ENCODE results near the gene C4A.

The C4A gene

DNA sequence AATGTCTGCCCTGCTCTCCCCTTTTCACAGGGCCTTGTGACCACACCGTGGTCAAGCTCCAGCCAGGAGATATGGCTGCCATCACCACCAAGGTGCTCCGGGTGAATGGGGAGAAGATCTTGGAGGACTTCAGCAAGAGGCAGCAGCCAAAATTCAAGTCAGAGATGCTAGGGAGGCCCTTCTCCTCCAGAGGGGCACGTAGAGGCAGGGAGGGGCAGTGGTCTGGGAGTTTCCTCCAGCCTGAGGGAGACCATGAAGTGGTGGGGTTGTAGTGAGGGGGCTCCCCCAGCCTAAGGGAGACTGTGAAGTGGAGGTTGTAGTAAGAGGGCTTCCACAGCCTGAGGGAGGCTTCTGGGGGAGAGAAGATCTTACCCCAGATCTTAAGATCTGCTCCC is 13.9 kb upstream of the C4A start:
- H3K4me3 ChIP-seq (replicated peaks in 1 of 2; ENCODE audit: low read depth in 2 of 2, low read length in 2 of 2) = no peak overlapping the region
- DNase-seq (ENCODE audit: low read depth in 2 of 2) = no peak
- TF ChIP-seq, protein P1, sequence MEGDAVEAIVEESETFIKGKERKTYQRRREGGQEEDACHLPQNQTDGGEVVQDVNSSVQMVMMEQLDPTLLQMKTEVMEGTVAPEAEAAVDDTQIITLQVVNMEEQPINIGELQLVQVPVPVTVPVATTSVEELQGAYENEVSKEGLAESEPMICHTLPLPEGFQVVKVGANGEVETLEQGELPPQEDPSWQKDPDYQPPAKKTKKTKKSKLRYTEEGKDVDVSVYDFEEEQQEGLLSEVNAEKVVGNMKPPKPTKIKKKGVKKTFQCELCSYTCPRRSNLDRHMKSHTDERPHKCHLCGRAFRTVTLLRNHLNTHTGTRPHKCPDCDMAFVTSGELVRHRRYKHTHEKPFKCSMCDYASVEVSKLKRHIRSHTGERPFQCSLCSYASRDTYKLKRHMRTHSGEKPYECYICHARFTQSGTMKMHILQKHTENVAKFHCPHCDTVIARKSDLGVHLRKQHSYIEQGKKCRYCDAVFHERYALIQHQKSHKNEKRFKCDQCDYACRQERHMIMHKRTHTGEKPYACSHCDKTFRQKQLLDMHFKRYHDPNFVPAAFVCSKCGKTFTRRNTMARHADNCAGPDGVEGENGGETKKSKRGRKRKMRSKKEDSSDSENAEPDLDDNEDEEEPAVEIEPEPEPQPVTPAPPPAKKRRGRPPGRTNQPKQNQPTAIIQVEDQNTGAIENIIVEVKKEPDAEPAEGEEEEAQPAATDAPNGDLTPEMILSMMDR (IDR thresholded peaks at IDR 0.05; ENCODE audit: low read depth, low read length) = no peak

DNA sequence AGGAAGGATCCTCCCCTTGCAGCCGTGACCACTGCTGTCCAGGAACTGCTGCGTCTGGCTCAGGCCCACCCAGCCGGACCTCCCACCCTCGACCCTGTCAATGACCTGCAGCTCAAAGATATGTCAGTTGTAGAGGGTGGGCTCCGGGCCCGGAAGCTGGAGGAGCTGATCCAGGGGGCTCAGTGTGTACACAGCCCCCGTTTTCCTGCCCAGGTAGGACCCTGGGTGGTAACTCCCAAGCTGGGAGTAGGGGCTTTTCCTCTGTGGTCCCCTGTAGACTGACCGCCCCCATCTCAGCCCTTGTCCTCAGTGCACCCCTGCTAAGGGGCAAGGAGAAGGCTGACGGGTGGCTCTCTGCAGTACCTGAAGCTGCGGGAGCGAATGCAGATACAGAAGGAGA is 13.5 kb upstream of the C4A start:
- no peak overlapping the region for H3K4me3 ChIP-seq (replicated peaks in 1 of 2; ENCODE audit: low read depth in 2 of 2, low read length in 2 of 2)
- TF ChIP-seq, protein P1 (IDR thresholded peaks at IDR 0.05; ENCODE audit: low read depth, low read length) = no peak
- DNase-seq (ENCODE audit: low read depth in 2 of 2) = no peak

DNA sequence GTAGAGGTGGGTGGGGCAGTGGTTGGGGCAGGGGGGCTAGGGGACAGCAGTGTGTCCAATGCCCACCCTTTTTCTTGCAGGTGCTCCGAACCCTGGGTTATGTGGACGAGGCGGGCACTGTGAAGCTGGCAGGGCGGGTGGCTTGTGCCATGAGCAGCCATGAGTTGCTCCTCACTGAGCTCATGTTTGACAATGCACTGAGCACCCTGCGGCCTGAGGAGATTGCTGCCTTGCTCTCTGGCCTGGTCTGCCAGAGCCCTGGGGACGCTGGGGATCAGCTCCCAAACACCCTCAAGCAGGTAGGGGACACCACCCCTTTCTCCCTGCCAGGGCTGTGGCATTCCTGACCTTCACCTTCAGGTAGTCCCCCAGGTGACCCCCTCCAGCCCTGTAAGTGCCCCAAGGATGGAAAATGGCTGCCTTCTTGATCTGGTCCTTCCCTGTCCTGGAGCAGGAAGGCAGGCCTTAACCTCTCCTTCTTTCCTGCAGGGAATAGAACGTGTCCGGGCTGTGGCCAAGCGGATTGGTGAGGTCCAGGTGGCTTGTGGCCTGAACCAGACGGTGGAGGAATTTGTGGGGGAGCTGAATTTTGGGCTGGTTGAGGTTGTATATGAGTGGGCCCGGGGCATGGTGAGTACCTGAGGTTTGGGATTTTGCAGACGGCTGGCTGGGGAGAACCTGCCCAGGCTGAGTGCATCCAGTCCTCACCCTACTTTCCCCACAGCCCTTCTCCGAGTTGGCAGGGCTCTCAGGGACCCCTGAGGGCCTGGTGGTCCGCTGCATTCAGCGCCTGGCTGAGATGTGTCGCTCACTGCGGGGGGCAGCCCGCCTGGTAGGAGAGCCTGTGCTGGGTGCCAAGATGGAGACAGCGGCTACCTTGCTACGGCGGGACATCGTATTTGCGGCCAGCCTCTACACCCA is 12.8 kb upstream of the C4A start:
- no peak overlapping the region for H3K4me3 ChIP-seq (replicated peaks in 1 of 2; ENCODE audit: low read depth in 2 of 2, low read length in 2 of 2)
- TF ChIP-seq, protein P1 (IDR thresholded peaks at IDR 0.05; ENCODE audit: low read depth, low read length) = no peak

DNA sequence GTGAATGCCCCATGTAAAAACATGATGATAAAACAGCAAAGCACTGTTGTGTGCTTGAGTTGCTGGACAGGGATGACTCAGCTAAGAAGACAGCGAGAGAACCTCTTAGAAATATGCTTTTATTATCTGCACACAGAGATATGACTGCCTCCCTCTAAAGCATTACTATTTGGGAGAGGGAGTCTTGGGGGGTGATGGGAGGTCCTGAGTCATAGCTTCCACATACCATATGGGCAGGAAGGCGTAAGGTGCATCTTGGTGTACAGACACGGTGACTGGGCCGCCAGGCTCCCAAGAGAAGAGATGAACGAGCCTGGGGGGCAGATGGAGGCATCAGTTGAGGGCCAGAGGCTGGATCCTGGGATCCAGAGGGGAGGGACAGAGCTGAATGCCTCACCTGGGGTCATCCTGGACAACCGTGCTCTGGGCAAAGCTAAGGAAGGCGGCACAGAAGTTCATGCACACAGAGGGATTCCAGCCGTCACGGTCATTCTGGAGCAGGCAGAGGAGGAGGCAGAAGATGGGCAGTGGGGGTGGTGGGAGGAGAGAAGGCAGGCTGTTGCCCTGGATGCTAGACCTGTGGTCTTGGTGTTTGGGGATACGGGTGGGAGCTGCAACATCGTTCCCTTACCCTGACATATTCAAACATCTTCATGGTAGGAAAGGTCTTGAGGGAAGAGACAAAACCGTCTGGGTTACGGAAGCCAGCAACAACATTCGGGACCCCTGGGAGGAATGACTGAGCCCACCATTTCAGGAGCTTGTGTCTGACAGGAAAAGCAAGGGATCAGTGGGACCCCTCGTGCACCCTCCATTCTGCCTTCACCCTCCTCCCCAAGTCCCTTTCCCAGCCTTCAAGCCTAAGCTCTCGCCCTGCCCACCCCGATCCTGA is 11.9 kb upstream of the C4A start:
- peak in 1 of 2 donors; percentile 43 for DNase-seq (ENCODE audit: low read depth in 2 of 2)
- TF ChIP-seq, protein P1 (IDR thresholded peaks at IDR 0.05; ENCODE audit: low read depth, low read length) = no peak
- peak overlapping the region in 1 of 2 donors; percentile 81 for H3K4me3 ChIP-seq (replicated peaks in 1 of 2; ENCODE audit: low read depth in 2 of 2, low read length in 2 of 2)

More for the DNA sequence above, 12.8 kb upstream of the C4A start:
- DNase-seq (ENCODE audit: low read depth in 2 of 2) = no peak

DNA sequence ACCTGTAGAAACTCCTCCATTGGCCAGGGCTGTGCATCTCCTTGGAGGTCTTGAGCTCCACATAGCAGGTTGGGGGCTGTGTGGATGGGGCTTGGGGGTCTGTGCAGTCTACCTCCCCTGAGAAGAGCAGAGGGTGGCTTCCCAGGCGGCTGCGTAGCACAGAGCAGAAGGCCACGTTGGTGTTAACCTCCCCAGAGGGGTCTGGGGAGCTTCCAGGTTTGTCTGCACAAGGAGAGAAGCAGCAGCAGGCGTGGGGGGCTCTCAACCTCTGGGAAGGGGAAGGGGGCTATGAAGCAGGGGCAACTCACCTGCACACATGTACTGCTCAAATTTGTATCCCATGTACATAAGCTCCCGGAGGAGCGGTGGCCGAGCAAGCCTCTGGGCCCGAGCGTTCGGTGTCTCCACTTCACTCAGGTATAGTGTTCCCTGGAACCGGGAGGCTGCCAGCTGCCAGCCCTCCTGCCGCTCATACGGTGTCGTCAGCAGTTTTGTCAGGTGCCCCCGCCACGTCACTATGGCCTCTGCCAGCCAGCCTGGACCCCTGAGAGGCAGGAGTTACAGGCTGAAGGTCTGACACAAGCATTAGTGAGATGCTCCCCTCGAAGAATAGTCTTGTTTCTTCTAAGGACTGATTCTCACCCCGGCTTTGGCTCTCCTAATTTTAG is 11.1 kb upstream of the C4A start:
- H3K4me3 ChIP-seq (replicated peaks in 1 of 2; ENCODE audit: low read depth in 2 of 2, low read length in 2 of 2) = peak overlapping the region; percentile 81 to 87
- TF ChIP-seq, protein P1 (IDR thresholded peaks at IDR 0.05; ENCODE audit: low read depth, low read length) = no peak
- no peak for DNase-seq (ENCODE audit: low read depth in 2 of 2)

DNA sequence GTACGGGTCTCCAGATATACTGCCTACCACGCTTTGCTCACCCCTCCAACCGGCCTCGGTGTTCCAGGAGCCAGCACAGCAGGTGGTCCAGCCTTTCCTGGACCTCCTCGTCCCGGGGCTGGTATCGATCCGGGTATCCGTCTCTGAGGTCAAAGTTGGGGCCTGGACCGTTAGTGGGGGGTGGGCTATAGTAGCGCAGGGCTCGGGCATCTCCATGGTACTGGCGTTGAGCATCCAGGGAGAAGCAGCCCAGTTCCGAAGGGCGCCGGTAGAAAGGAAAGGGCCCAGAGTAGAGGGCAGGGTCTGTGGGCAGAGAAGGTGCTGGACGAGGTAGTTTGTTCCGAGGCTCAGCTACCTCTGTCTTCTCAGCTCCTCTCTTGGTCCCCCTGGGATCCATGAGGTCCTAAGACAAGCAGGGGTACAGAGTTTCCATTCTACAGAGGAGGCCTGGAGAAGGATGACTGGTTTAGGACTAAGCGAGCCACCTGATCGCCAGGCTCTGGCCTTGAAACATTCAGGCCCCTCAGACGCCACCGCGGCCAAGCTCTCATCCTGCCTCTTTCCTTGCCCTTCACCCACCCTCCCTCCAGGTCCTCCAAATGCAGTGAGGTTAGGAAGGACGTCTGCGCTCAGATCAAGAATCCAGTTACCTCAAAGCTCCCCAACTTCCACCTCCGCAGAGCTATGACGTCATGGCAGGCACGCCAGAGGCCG is 10.4 kb upstream of the C4A start:
- DNase-seq (ENCODE audit: low read depth in 2 of 2) = no peak
- TF ChIP-seq, protein P1 (IDR thresholded peaks at IDR 0.05; ENCODE audit: low read depth, low read length) = no peak
- peak overlapping the region; percentile 81 to 87 for H3K4me3 ChIP-seq (replicated peaks in 1 of 2; ENCODE audit: low read depth in 2 of 2, low read length in 2 of 2)
